Fibroblast of lung (primary cell): ENCODE data around the gene IPO11. TPM values are rescaled to one million over a fixed set of nuclear protein-coding genes. Genes with fewer than 3 reads are reported as not detected.

Experiments used
- DNase-seq, 2 donors: peaks; one replicate each; pipeline versions ENCODE4 v3.0.0 to v3.0.0-alpha.2; 2010; ENCODE audit warnings: low read depth in 2 of 2
- H2AFZ ChIP-seq: 2 replicates; pipeline ENCODE4 v1.5.1; 2012; ENCODE audit warnings: low read length, control low read depth, inconsistent platforms
- H3K27ac ChIP-seq: 2 replicates; pipeline ENCODE4 v1.5.1; 2011; ENCODE audit warnings: low read length, control low read depth; ENCODE audit not compliant: insufficient read depth
- H3K27me3 ChIP-seq: 2 replicates; pipeline ENCODE4 v1.5.1; 2011; ENCODE audit warnings: mild to moderate bottlenecking, low read length; ENCODE audit not compliant: control insufficient read depth, insufficient read depth
- H3K36me3 ChIP-seq: 2 replicates; pipeline ENCODE4 v1.5.1; 2011; ENCODE audit warnings: low read length; ENCODE audit not compliant: control insufficient read depth, insufficient read depth
- H3K4me1 ChIP-seq: 2 replicates; pipeline ENCODE4 v1.5.1; 2011; ENCODE audit warnings: low read length; ENCODE audit not compliant: control insufficient read depth, insufficient read depth; ENCODE audit errors: extremely low read depth
- H3K4me2 ChIP-seq: 2 replicates; pipeline ENCODE4 v1.5.1; 2011; ENCODE audit warnings: low read length, control low read depth; ENCODE audit not compliant: insufficient read depth; ENCODE audit errors: extremely low read depth
- H3K4me3 ChIP-seq, 4 experiments: fragments of 200-600 bp in 1 of 4; sonication (generic) in 1 of 4; replicated peaks in 1 of 4; 2 replicates each; pipeline ENCODE4 v1.5.1; 2011 to 2016; ENCODE audit warnings: low read length in 4 of 4, low read depth in 3 of 4, mild to moderate bottlenecking in 3 of 4, control low read depth in 2 of 4, inconsistent platforms in 1 of 4, mixed read lengths in 1 of 4; ENCODE audit not compliant: insufficient read depth in 1 of 4; ENCODE audit errors: control extremely low read depth in 1 of 4
- H3K79me2 ChIP-seq: 2 replicates; pipeline ENCODE4 v1.5.1; 2012; ENCODE audit warnings: mild to moderate bottlenecking, low read length, inconsistent platforms; ENCODE audit not compliant: control insufficient read depth, insufficient read depth
- H3K9ac ChIP-seq: 2 replicates; pipeline ENCODE4 v1.5.1; 2011; ENCODE audit warnings: mild to moderate bottlenecking, low read length, control low read depth; ENCODE audit not compliant: insufficient read depth
- H3K9me3 ChIP-seq: 2 replicates; pipeline ENCODE4 v1.5.1; 2012; ENCODE audit warnings: low read depth, low read length; ENCODE audit not compliant: control insufficient read depth, insufficient read depth
- H4K20me1 ChIP-seq: 2 replicates; pipeline ENCODE4 v1.5.1; 2011; ENCODE audit warnings: low read length; ENCODE audit not compliant: control insufficient read depth, insufficient read depth; ENCODE audit errors: extremely low read depth
- EZH2 ChIP-seq: IDR thresholded peaks from 2 replicates; pipeline ENCODE4 v1.5.1; 2012; ENCODE audit warnings: low read length, control low read depth, mild to moderate bottlenecking; ENCODE audit errors: missing control alignments
- polyA plus RNA-seq, 2 donors: library from polyadenylated mRNA; depleted of rRNA in 1 of 2; stranded (reverse) in 1 of 2; unstranded in 1 of 2; fragments of >200 nt; gene quantifications; 2 replicates each; pipeline ENCODE4 v1.2.1, GENCODE V29; 2011 to 2012; ENCODE audit warnings: missing spikeins in 1 of 2
- total RNA-seq: library from RNA; depleted of rRNA; stranded (reverse); fragments of >200 nt; gene quantifications from 2 replicates; pipeline ENCODE4 v1.2.1, GENCODE V29; 2014
- TF ChIP-seq, protein P1 (sequence below), 2 donors: IDR thresholded peaks in 1 of 2; conservative IDR thresholded peaks in 1 of 2; 1 replicate in 1 of 2; 2 replicates in 1 of 2; pipeline ENCODE4 v1.5.1; 2011 to 2012; ENCODE audit warnings: low read length in 2 of 2, control low read depth in 1 of 2, inconsistent platforms in 1 of 2, low read depth in 1 of 2, mild to moderate bottlenecking in 1 of 2

IPO11 gene
- total and polyA plus RNA-seq, 2 donors (not counting 1 experiment from before 2014, with no cell fraction given) = 19.9 to 28.2 TPM

DNA sequence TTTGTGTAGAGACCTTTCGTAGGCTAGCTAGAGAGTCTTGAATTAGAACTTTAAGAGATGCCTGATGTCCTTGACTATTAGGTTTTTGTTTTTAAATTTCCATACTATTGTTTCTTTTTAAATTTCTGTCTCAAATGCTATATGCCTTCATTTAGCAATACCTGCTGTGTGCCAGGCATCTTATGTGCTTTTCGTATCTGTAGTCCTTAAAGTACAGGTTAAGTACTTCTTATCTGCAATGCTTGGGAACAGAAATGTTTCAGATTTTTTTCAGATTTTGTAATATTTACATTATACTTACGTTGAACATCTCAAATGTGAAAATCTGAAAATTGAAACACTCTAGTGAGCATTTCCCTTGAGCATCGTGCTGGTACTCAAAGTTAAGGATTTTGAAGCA lies 49.0 kb downstream of the IPO11 start:
- H3K9me3 ChIP-seq = no peaks in the 10 kb centered on the region
- no peak overlapping the region for H3K9ac ChIP-seq
- no peaks in the 10 kb centered on the region for H4K20me1 ChIP-seq
- no peak overlapping the region for H3K4me3 ChIP-seq
- H3K4me1 ChIP-seq = peaks cover 6% of the 10 kb centered on the region
- no peak for DNase-seq
- H2AFZ ChIP-seq = no peak overlapping the region
- no peak overlapping the region for H3K4me2 ChIP-seq
- no peaks in the 10 kb centered on the region for H3K36me3 ChIP-seq
- H3K27me3 ChIP-seq = no peaks in the 10 kb centered on the region
- no peak overlapping the region for H3K27ac ChIP-seq
- H3K79me2 ChIP-seq = no peaks in the 10 kb centered on the region
- TF ChIP-seq EZH2 = no peak
- TF ChIP-seq, protein P1, sequence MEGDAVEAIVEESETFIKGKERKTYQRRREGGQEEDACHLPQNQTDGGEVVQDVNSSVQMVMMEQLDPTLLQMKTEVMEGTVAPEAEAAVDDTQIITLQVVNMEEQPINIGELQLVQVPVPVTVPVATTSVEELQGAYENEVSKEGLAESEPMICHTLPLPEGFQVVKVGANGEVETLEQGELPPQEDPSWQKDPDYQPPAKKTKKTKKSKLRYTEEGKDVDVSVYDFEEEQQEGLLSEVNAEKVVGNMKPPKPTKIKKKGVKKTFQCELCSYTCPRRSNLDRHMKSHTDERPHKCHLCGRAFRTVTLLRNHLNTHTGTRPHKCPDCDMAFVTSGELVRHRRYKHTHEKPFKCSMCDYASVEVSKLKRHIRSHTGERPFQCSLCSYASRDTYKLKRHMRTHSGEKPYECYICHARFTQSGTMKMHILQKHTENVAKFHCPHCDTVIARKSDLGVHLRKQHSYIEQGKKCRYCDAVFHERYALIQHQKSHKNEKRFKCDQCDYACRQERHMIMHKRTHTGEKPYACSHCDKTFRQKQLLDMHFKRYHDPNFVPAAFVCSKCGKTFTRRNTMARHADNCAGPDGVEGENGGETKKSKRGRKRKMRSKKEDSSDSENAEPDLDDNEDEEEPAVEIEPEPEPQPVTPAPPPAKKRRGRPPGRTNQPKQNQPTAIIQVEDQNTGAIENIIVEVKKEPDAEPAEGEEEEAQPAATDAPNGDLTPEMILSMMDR (conservative IDR thresholded peaks at IDR 0.05 in 1 of 2, IDR thresholded peaks at IDR 0.05 in 1 of 2; ENCODE audit: low read depth in 1 of 2, low read length in 2 of 2) = no peak

DNA sequence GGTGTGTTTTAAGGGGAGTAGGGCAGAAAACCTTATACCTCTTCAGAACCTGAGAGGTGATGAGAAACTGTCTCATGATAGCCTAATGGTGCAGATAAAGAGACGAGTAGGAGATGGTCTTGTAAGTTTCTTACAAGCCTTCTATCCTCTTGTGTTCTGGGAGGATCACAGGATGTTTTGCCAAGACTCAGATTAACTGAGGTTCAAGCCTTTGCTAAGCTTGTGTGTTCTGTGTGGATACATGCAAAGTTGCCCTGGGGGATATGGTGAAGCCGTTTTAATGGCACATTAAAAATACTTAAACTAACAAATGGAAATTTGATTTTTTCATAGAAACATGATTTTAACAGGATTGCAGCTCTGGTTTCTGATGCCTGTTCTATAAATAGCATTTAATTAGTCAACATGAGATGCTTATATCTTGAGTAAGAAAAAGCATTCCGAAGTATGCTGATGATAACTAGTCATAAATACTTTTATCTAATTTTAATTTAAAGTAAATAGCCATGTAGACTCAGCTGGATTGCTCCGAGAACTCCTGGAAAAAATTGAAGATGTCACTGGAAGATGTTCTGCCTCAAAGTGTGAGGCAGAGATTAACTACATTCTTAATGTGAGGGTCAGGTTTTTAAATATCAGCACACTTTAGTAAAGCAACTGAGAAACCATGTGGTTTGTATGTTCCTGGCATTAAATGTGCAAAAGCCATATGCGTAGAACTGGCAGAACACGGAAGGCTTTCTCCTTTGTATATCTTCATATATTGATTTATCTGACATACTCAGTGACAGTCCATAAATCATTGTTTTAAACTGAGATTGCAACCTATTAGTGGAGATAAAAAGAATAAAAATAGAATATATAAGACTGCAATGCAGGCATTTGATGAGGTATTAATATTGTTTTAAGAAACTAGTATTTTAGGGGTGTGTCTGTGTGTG lies 53.7 kb downstream of the IPO11 start:
- H3K4me3 ChIP-seq = no peak overlapping the region
- peak overlapping the region; percentile 56 for H3K27ac ChIP-seq
- no peaks in the 10 kb centered on the region for H3K9me3 ChIP-seq
- H3K27me3 ChIP-seq = no peaks in the 10 kb centered on the region
- no peaks in the 10 kb centered on the region for H3K36me3 ChIP-seq
- peak overlapping the region; percentile 70 for H3K4me2 ChIP-seq
- no peak for TF ChIP-seq EZH2
- TF ChIP-seq, protein P1 (conservative IDR thresholded peaks at IDR 0.05 in 1 of 2, IDR thresholded peaks at IDR 0.05 in 1 of 2; ENCODE audit: low read depth in 1 of 2, low read length in 2 of 2) = no peak
- H3K9ac ChIP-seq = no peak overlapping the region
- no peaks in the 10 kb centered on the region for H3K79me2 ChIP-seq
- no peak overlapping the region for H2AFZ ChIP-seq
- H3K4me1 ChIP-seq = peaks cover 9% of the 10 kb centered on the region
- no peaks in the 10 kb centered on the region for H4K20me1 ChIP-seq
- DNase-seq = peak; percentile 26 to 45

DNA sequence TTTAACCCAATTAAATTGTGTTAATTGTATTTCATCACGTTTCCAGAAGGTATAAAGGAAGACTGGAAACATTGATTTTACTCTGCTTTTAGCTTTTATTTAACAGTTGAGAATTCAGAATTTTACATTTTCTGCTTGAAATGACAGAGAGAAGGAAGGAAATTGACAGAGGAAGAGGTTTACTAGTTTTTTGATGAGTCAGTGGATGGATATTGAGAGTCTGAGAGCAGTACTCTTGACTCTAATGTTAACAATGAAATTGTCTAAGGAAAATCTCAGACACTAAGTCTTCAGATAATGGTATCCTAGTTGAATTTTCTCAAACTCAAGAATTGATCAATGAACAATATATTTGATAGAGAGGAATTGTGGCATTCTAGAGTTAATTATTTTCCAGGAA lies 60.6 kb downstream of the IPO11 start:
- no peaks in the 10 kb centered on the region for H3K79me2 ChIP-seq
- no peaks in the 10 kb centered on the region for H4K20me1 ChIP-seq
- no peak overlapping the region for H3K4me3 ChIP-seq
- TF ChIP-seq EZH2 = no peak
- TF ChIP-seq, protein P1 (conservative IDR thresholded peaks at IDR 0.05 in 1 of 2, IDR thresholded peaks at IDR 0.05 in 1 of 2; ENCODE audit: low read depth in 1 of 2, low read length in 2 of 2) = no peak
- H3K4me2 ChIP-seq = no peak overlapping the region
- no peaks in the 10 kb centered on the region for H3K27me3 ChIP-seq
- no peaks in the 10 kb centered on the region for H3K9me3 ChIP-seq
- peak in 1 of 2 donors; percentile 29 for DNase-seq
- no peak overlapping the region for H3K9ac ChIP-seq
- H3K36me3 ChIP-seq = no peaks in the 10 kb centered on the region
- H3K4me1 ChIP-seq = peaks cover 7% of the 10 kb centered on the region
- H2AFZ ChIP-seq = no peak overlapping the region
- no peak overlapping the region for H3K27ac ChIP-seq
